ENCODE measurements around the gene DHX8. TPM values are rescaled to one million over a fixed set of nuclear protein-coding genes. Genes with fewer than 3 reads are reported as not detected.
"Not testable (repeated sequence)": the region's sequence is repeated elsewhere in the genome, so short reads cannot be mapped to it uniquely, and the experiment has no call there.

Gene DHX8
- total RNA-seq, 1 donor from 2014 or later: 71.9 TPM

DNA sequence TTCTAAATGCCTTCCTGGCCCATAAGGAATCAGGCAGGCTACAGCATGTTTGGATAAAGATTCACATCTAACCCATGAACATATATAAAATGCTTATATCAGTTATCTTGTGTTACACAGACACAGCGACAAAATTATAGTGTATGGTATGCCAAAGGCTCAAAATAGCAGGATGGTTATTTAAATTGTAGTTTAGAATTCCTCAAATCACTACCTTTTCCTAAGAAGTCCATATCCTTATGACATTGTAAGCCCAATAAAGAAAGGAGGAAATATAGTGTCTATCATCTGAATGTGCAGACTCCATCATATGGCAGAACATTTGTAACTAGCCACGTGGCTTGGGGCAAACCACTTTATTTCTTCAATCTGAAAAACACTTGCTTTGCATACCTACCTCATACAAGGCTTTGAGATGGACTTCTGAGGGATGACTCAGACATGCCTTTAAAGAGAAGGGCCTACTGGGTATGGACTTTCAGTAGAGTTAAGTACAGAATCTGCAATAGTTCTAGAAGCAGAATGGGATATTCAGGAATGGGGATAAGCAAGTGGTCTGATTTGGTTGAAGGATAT, 12.1 kb upstream of the DHX8 start:
- Mint-ChIP-seq H3K27me3 (ENCODE audit: low read depth) (no peaks in the 10 kb centered on the region), H3K36me3 (no peaks in the 10 kb centered on the region), H3K4me3 (no peak overlapping the region), H3K4me1 (peaks cover 18% of the 10 kb centered on the region), H3K9me3 (no peaks in the 10 kb centered on the region), H3K27ac (no peak overlapping the region)
- TF ChIP-seq, protein P1, sequence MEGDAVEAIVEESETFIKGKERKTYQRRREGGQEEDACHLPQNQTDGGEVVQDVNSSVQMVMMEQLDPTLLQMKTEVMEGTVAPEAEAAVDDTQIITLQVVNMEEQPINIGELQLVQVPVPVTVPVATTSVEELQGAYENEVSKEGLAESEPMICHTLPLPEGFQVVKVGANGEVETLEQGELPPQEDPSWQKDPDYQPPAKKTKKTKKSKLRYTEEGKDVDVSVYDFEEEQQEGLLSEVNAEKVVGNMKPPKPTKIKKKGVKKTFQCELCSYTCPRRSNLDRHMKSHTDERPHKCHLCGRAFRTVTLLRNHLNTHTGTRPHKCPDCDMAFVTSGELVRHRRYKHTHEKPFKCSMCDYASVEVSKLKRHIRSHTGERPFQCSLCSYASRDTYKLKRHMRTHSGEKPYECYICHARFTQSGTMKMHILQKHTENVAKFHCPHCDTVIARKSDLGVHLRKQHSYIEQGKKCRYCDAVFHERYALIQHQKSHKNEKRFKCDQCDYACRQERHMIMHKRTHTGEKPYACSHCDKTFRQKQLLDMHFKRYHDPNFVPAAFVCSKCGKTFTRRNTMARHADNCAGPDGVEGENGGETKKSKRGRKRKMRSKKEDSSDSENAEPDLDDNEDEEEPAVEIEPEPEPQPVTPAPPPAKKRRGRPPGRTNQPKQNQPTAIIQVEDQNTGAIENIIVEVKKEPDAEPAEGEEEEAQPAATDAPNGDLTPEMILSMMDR (IDR thresholded peaks at IDR 0.05; ENCODE audit: unreplicated experiment): no peak
- DNase-seq (ENCODE audit: low spot score in 2 of 2, unreplicated experiment in 2 of 2): no peak

- no peak for DNase-seq (ENCODE audit: low spot score in 2 of 2, unreplicated experiment in 2 of 2)
- TF ChIP-seq, protein P1 (IDR thresholded peaks at IDR 0.05; ENCODE audit: unreplicated experiment): no peak
- Mint-ChIP-seq H3K36me3 (no peaks in the 10 kb centered on the region), H3K4me1 (peaks cover 6% of the 10 kb centered on the region), H3K4me3 (no peak overlapping the region), H3K27ac (no peak overlapping the region), H3K9me3 (no peaks in the 10 kb centered on the region), H3K27me3 (ENCODE audit: low read depth) (no peaks in the 10 kb centered on the region)
Observed at GRCh38 chr17:43475494-43476089, 8.2 kb upstream of the DHX8 start.

DNA sequence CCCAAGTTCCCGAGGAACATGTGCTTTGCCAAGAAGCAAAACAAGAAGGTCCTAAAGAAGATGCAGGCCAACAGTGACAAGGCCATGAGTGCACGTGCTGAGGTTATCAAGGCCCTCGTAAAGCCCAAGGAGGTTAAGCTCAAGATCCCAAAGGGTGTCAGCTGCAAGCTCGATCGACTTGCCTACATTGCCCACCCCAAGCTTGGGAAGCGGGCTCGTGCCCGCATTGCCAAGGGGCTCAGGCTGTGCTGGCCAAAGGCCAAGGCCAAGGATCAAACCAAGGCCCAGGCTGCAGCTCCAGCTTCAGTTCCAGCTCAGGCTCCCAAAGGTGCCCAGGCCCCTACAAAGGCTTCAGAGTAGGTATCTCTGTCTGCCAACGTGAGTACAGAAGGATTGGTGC, 7.5 kb upstream of the DHX8 start:
- H3K27me3 Mint-ChIP-seq (ENCODE audit: low read depth); H3K36me3 Mint-ChIP-seq; H3K27ac Mint-ChIP-seq; H3K4me1 Mint-ChIP-seq; H3K9me3 Mint-ChIP-seq; H3K4me3 Mint-ChIP-seq; DNase-seq (ENCODE audit: low spot score in 2 of 2, unreplicated experiment in 2 of 2): not testable (repeated sequence)

- Mint-ChIP-seq H3K4me3 (no peak overlapping the region), H3K27me3 (ENCODE audit: low read depth) (no peaks in the 10 kb centered on the region), H3K4me1 (peaks cover 6% of the 10 kb centered on the region), H3K9me3 (no peaks in the 10 kb centered on the region), H3K36me3 (no peaks in the 10 kb centered on the region), H3K27ac (no peak overlapping the region)
- DNase-seq (ENCODE audit: low spot score in 2 of 2, unreplicated experiment in 2 of 2): no peak
- TF ChIP-seq, protein P1 (IDR thresholded peaks at IDR 0.05; ENCODE audit: unreplicated experiment): no peak
Observed at GRCh38 chr17:43477832-43478634, 5.7 kb upstream of the DHX8 start.

DNA sequence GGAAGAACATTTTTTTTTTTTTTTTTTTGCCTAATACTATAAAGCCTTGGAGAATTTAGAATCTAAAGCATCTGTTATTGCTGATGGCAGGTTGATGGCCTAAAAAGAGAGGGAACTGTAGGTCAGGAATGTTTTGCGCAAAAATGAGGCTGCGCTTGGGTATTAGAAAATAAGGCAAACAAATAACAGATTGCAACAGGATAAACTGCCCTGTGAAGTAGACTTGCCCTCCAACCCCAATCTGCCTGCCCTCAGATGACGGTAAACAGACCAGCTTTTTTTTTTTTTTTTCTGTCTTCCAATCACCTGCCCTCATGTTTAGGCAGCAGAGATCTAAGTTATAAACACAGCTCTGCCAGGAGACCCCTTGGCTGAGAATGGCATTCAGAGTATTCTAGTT, 3.8 kb upstream of the DHX8 start:
- Mint-ChIP-seq H3K9me3 (no peaks in the 10 kb centered on the region), H3K4me1 (peaks cover 20% of the 10 kb centered on the region), H3K36me3 (no peaks in the 10 kb centered on the region), H3K27ac (no peak overlapping the region), H3K27me3 (ENCODE audit: low read depth) (no peaks in the 10 kb centered on the region), H3K4me3 (no peak overlapping the region)
- DNase-seq (ENCODE audit: low spot score in 2 of 2, unreplicated experiment in 2 of 2): no peak
- TF ChIP-seq, protein P1 (IDR thresholded peaks at IDR 0.05; ENCODE audit: unreplicated experiment): no peak
